ENCODE data around the gene PHLDA2. TPM values are rescaled to one million over a fixed set of nuclear protein-coding genes. Genes with fewer than 3 reads are reported as not detected.
A peak's percentile ranks its signal among the peaks of the same experiment; 100 is the strongest.

PHLDA2 gene
- total and polyA plus RNA-seq, 4 experiments from 2014 or later: 0.58 to 1.9 (median 1.1) TPM

DNA sequence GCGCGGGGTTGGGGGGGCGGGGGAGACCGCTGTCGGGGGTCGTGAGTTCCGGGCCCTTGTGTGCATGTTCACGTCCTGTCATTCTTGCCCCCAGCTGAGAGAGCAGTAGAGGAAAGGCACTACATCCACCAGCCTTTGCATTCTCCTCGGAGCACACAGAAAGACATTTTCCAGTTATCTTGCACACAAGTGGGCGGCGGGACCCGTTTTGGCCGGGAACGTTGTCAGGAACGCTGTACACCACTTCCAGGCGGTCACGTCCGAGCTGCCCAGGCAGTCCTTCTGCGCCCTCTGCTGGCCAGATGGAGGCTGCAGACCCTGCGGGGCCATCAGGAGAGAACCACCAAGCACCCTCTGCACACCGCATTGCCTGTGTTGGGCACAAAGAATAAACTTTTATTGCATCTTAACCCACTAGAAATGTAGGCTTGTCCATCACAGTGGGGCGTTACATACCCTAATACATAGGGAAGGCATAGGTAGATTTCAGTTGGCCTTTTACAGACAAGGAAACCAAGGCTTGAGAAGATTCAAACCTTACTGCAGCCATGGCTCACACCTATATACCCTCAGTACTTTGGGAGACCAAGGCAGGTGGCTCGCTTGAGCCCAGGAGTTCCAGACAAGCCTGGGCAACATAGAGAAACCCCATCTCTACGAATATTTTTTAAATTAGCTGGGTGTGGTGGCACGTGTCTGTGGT, 40.8 kb downstream of the PHLDA2 start:
- Histone ChIP-seq H3K4me1 (ENCODE audit: insufficient read depth, low read length) (peaks cover 42% of the 10 kb centered on the region), H3K4me3 (ENCODE audit: low read length in 2 of 2) (no peak overlapping the region), H3K27me3 (ENCODE audit: insufficient read depth, low read length) (no peaks in the 10 kb centered on the region), H3K9me3 (ENCODE audit: control insufficient read depth in 1 of 2, low read length in 2 of 2) (no peaks in the 10 kb centered on the region), H3K36me3 (ENCODE audit: insufficient read depth, low read length) (no peaks in the 10 kb centered on the region), H3K27ac (ENCODE audit: low read depth, low read length) (no peak overlapping the region)
- Mint-ChIP-seq H3K4me3 (peak overlapping the region in 3 of 8 donors; percentile 39 to 57 (median 55)), H3K4me1 (peaks cover 4 to 47% (median 31%) of the 10 kb centered on the region in 4 donors), H3K36me3 (peaks cover 0 to 1% of the 10 kb centered on the region in 2 donors), H3K9me3 (peaks cover 0 to 1% (median 0%) of the 10 kb centered on the region in 8 donors), H3K27me3 (no peaks in the 10 kb centered on the region), H3K27ac (peak overlapping the region in 6 of 7 donors; percentile 60 to 89 (median 77))
- ChIA-PET CTCF (ENCODE audit: partially characterized antibody) (interaction anchor here (1.0 to 12.7 kb wide), 24 partner anchors 10 to 582 kb away, joined by 3 to 303 read pairs (median 5); partner anchors contain the start of genes PHLDA2 and TSSC4), POLR2A (ENCODE audit: partially characterized antibody) (interaction anchor here (0.9 to 2.7 kb wide), 10 partner anchors 10 to 488 kb away, joined by 3 to 17 read pairs (median 3); partner anchors contain the start of genes PHLDA2 and TSSC4)
- intact Hi-C loops (cut with micrococcal nuclease): loop anchor here (1.0 to 5.0 kb wide), 5 partner anchors 104 to 586 kb away; partner anchors contain the start of genes C11orf21, NAP1L4 and TSPAN32
- DNase-seq: peak; percentile 74 to 82 (median 78)

DNA sequence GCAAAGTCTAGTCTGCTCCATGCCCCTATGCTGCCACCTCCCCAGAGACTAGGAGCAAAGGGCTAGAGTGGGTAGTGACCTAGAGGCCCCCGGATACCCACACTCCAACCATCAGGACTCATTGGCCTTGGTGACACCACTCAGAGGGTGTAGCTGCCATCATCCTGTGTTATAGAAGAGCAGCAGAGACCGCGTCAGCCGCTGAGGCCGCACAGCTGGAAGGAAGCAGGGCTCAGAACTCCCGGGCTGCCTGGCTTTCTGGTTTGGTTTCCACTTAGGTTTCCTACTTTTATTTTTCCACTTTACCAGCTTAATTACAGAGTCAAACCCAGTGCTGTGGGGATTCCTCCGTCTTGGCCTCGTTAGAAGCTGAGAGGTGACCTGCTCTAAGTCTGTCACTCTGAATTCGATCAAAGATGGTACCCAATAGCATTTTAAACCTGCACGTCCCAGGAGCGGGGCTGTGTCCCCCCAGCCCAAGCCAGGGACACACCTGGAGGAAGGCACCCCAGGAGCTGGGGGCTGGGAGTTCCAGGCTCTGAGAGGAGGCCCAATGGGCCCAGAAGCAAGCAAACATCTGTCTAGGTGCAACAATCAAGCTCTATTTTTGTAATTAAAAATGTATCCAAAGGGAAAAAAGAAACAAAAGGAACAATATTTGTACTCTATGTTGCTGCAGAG, 41.6 kb downstream of the PHLDA2 start:
- Histone ChIP-seq H3K4me1 (ENCODE audit: insufficient read depth, low read length) (peaks cover 35% of the 10 kb centered on the region), H3K27me3 (ENCODE audit: insufficient read depth, low read length) (no peaks in the 10 kb centered on the region), H3K4me3 (ENCODE audit: low read length in 2 of 2) (no peak overlapping the region), H3K27ac (ENCODE audit: low read depth, low read length) (no peak overlapping the region), H3K36me3 (ENCODE audit: insufficient read depth, low read length) (no peaks in the 10 kb centered on the region), H3K9me3 (ENCODE audit: control insufficient read depth in 1 of 2, low read length in 2 of 2) (no peaks in the 10 kb centered on the region)
- H3K4me1 Mint-ChIP-seq: peaks cover 3 to 41% (median 27%) of the 10 kb centered on the region in 4 donors
- DNase-seq: peak in 1 of 5 donors; percentile 10
- peaks cover 0 to 1% (median 0%) of the 10 kb centered on the region in 8 donors for H3K9me3 Mint-ChIP-seq
- H3K27ac Mint-ChIP-seq: peak overlapping the region in 6 of 7 donors; percentile 25 to 89 (median 78)
- H3K27me3 Mint-ChIP-seq: no peaks in the 10 kb centered on the region
- H3K36me3 Mint-ChIP-seq: peaks cover 0 to 1% of the 10 kb centered on the region in 2 donors
- ChIA-PET POLR2A (ENCODE audit: partially characterized antibody) (interaction anchor here (0.6 to 2.7 kb wide), 12 partner anchors 9 to 487 kb away, joined by 3 to 17 read pairs (median 3); partner anchors contain the start of genes PHLDA2 and TSSC4), CTCF (ENCODE audit: partially characterized antibody) (interaction anchor here (1.0 to 12.7 kb wide), 20 partner anchors 10 to 582 kb away, joined by 3 to 303 read pairs (median 6); partner anchors contain the start of genes PHLDA2 and TSSC4)
- intact Hi-C loops (cut with micrococcal nuclease): loop anchor here (1.0 to 5.0 kb wide), 5 partner anchors 105 to 585 kb away; partner anchors contain the start of genes C11orf21, NAP1L4 and TSPAN32
- H3K4me3 Mint-ChIP-seq: peak overlapping the region in 6 of 8 donors; percentile 45 to 87 (median 62)

DNA sequence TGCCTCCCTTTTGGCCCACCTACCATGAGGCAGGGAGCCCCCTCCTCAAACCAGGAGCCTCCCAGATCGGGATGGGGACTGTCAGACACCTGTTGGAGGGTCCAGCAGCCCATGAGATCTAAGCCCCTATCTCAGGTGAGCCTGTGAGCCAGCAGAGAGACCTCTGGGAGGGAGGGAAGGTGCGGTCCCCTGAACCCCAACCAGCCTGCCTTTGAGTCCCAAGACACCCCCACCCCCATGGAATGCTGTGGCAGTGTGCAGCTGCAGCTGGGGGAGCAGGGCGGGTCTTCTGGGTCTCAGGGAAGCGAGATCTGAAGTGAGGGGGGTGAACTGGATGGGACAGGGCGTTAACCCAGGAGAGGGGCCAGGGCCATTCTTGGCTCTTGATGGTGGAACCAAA, 42.3 kb downstream of the PHLDA2 start:
- intact Hi-C loops (cut with micrococcal nuclease): loop anchor here (5.0 kb wide), 3 partner anchors 105 to 585 kb away; partner anchors contain the start of genes C11orf21, NAP1L4 and TSPAN32
- CTCF ChIA-PET (ENCODE audit: partially characterized antibody): interaction anchor here (1.3 to 12.7 kb wide), 12 partner anchors 9 to 466 kb away, joined by 3 to 303 read pairs (median 11); partner anchors contain the start of gene PHLDA2
- peak overlapping the region; percentile 38 to 89 (median 82) for H3K27ac Mint-ChIP-seq
- POLR2A ChIA-PET (ENCODE audit: partially characterized antibody): interaction anchor here (0.6 to 2.9 kb wide), 9 partner anchors 12 to 486 kb away, joined by 3 to 9 read pairs (median 4); partner anchors contain the start of genes PHLDA2 and TSSC4
- Histone ChIP-seq H3K4me3 (ENCODE audit: low read length in 2 of 2) (no peak overlapping the region), H3K4me1 (ENCODE audit: insufficient read depth, low read length) (peaks cover 28% of the 10 kb centered on the region), H3K36me3 (ENCODE audit: insufficient read depth, low read length) (no peaks in the 10 kb centered on the region), H3K9me3 (ENCODE audit: control insufficient read depth in 1 of 2, low read length in 2 of 2) (no peaks in the 10 kb centered on the region), H3K27me3 (ENCODE audit: insufficient read depth, low read length) (no peaks in the 10 kb centered on the region), H3K27ac (ENCODE audit: low read depth, low read length) (no peak overlapping the region)
- H3K9me3 Mint-ChIP-seq: peaks cover 0 to 1% (median 0%) of the 10 kb centered on the region in 8 donors
- H3K4me3 Mint-ChIP-seq: peak overlapping the region; percentile 4 to 87 (median 44)
- H3K4me1 Mint-ChIP-seq: peaks cover 2 to 35% (median 23%) of the 10 kb centered on the region in 4 donors
- DNase-seq: no peak
- peaks cover 0 to 1% of the 10 kb centered on the region in 2 donors for H3K36me3 Mint-ChIP-seq
- H3K27me3 Mint-ChIP-seq: no peaks in the 10 kb centered on the region

DNA sequence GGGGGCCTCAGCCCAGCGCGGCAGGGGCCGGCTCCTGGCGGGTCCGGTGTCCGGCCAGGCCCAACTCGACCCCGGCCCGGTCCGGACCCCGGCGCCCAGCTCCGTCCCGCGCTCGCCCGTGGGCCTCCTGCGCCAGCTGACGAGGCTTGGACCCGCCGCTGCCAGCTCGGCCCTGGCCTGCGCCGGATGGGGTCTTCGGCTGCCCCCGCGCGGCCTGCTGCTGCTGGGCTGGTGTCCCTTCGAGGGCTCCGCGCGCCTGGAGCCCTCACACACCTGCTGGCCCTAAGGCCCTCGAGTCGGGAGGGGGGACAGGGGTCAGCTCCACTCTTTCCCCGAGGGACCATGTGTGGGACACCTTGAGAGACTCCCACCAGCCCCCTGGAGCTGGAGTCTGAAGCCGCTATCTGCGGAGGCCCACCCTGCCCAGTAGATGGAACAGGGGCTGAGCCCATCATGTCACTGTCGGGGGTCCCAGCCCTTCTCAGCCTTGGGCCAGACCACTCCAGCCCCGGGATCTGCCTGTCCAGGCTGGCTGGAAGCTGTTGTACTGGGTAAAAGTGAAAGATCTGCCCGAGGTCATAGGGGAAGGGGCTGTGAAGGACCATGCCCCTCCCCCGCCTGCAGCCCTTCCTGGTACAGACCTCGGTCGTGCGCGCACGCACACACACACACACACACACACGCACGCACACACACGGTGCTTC, 42.9 kb downstream of the PHLDA2 start:
- POLR2A ChIA-PET (ENCODE audit: partially characterized antibody): interaction anchor here (0.8 to 2.9 kb wide), 5 partner anchors 12 to 486 kb away, joined by 4 to 8 read pairs (median 6); partner anchors contain the start of genes PHLDA2 and TSSC4
- Mint-ChIP-seq H3K9me3 (peaks cover 0 to 1% (median 0%) of the 10 kb centered on the region in 8 donors), H3K4me3 (peak overlapping the region; percentile 4 to 87 (median 48)), H3K27ac (peak overlapping the region; percentile 27 to 89 (median 82)), H3K27me3 (no peaks in the 10 kb centered on the region), H3K4me1 (peaks cover 2 to 29% (median 17%) of the 10 kb centered on the region in 4 donors), H3K36me3 (peaks cover 0 to 1% of the 10 kb centered on the region in 2 donors)
- Histone ChIP-seq H3K9me3 (ENCODE audit: control insufficient read depth in 1 of 2, low read length in 2 of 2) (no peaks in the 10 kb centered on the region), H3K36me3 (ENCODE audit: insufficient read depth, low read length) (no peaks in the 10 kb centered on the region), H3K27ac (ENCODE audit: low read depth, low read length) (no peak overlapping the region), H3K27me3 (ENCODE audit: insufficient read depth, low read length) (no peaks in the 10 kb centered on the region), H3K4me1 (ENCODE audit: insufficient read depth, low read length) (peaks cover 22% of the 10 kb centered on the region), H3K4me3 (ENCODE audit: low read length in 2 of 2) (no peak overlapping the region)
- DNase-seq: peak in 2 of 5 donors; percentile 15 to 30
- intact Hi-C loops (cut with micrococcal nuclease): loop anchor here (5.0 kb wide), 3 partner anchors 106 to 584 kb away; partner anchors contain the start of genes C11orf21, NAP1L4 and TSPAN32
- CTCF ChIA-PET (ENCODE audit: partially characterized antibody): interaction anchor here (0.7 to 12.7 kb wide), 4 partner anchors 8 to 460 kb away, joined by 3 to 303 read pairs (median 8); no protein-coding TSS in a partner anchor

DNA sequence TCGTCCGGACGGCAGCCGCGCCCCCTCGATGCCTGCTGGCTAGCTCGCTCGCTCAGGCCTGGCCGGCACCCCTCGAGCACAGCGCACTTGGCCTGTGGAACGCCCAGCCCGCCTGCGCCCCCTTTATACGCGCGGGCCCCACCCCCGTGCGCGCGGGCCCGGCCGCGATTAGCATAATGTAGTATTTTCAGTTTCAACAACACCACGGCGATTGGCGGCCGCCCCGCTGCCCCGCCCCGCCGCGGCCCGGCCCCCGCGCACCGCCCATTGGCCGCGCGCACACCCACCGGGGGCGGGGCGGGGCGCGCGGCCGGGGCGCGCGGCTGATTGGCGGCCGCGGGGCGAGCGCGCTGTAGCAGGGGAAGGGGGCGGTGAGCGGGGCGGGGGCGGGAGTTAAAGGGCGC, 43.5 kb downstream of the PHLDA2 start, which contains the start of gene CDKN1C:
TSS of gene CDKN1C (minus strand) at position 98 of the 404 bp plus-strand sequence. CDS start 319 bp downstream, outside the sequence.
- ChIA-PET POLR2A (ENCODE audit: partially characterized antibody) (interaction anchor here (0.8 to 2.9 kb wide), 9 partner anchors 10 to 485 kb away, joined by 3 to 8 read pairs (median 5); partner anchors contain the start of genes PHLDA2 and TSSC4), CTCF (ENCODE audit: partially characterized antibody) (interaction anchor here (0.7 to 12.7 kb wide), 3 partner anchors 8 to 352 kb away, joined by 3 to 303 read pairs (median 3); no protein-coding TSS in a partner anchor)
- Histone ChIP-seq H3K27me3 (ENCODE audit: insufficient read depth, low read length) (no peaks in the 10 kb centered on the region), H3K4me3 (ENCODE audit: low read length in 2 of 2) (peak within 1 kb of the TSS; percentile 61 to 86), H3K36me3 (ENCODE audit: insufficient read depth, low read length) (no peaks in the 10 kb centered on the region), H3K27ac (ENCODE audit: low read depth, low read length) (peak within 1 kb of the TSS; percentile 10), H3K9me3 (ENCODE audit: control insufficient read depth in 1 of 2, low read length in 2 of 2) (no peaks in the 10 kb centered on the region), H3K4me1 (ENCODE audit: insufficient read depth, low read length) (peaks cover 17% of the 10 kb centered on the region)
- peak; percentile 86 to 88 (median 86) for DNase-seq
- peak within 1 kb of the TSS; percentile 87 to 97 (median 94) for H3K4me3 Mint-ChIP-seq
- H3K36me3 Mint-ChIP-seq: peaks cover 0 to 1% of the 10 kb centered on the region in 2 donors
- peak within 1 kb of the TSS; percentile 61 to 93 (median 84) for H3K27ac Mint-ChIP-seq
- no peaks in the 10 kb centered on the region for H3K27me3 Mint-ChIP-seq
- H3K9me3 Mint-ChIP-seq: peaks cover 0 to 1% (median 0%) of the 10 kb centered on the region in 8 donors
- intact Hi-C loops (cut with micrococcal nuclease): loop anchor here (1.0 to 5.0 kb wide), 6 partner anchors 17 to 583 kb away; partner anchors contain the start of genes C11orf21, CARS1, NAP1L4 and TRPM5
- peaks cover 2 to 28% (median 16%) of the 10 kb centered on the region in 4 donors for H3K4me1 Mint-ChIP-seq
